ENCODE results near the gene C1orf226. TPM values are rescaled to one million over a fixed set of nuclear protein-coding genes. Genes with fewer than 3 reads are reported as not detected.

Gene C1orf226
- total and polyA plus RNA-seq, 2 experiments from 2014 or later, result under 0.01 to 0.08 TPM

MicroRNAs within 50 kb of the gene (microRNA counts, 767-probe panel; counts per million panel counts)
- microRNA hsa-miR-556-3p, result 447 counts per million, percentile 86 among the panel's probes with 10 or more counts
- 447 counts per million, percentile 86 among the panel's probes with 10 or more counts for microRNA hsa-miR-556-5p

Small RNA genes lying within 50 kb of the gene (microRNA-seq; reads per million reads assigned to microRNA genes)
- gene MIR556 (ENCODE audit: borderline number of aligned reads), result not detected

Small RNA genes lying within 50 kb of the gene (small RNA-seq; reads per million reads assigned to genes)
- gene MIR556 (ENCODE audit: low read depth, low replicate concordance) (not detected), gene RNA5SP61 (ENCODE audit: low read depth, low replicate concordance) (not detected)

Other genes with a start within 250 kb of the C1orf226 start
- not detected in 2 replicates for gene SPATA46, start 4.9 kb upstream of the C1orf226 start, total RNA-seq (2014; rRNA removed; shearing (Covaris generic))
- gene SPATA46, start 4.9 kb upstream of the C1orf226 start, polyA plus RNA-seq (2016; fragmentation: Nextera tagmentation; extraction: Ambion mirVana), result not detected in 2 replicates
- gene SH2D1B, start 30.4 kb downstream of the C1orf226 start, total RNA-seq (2014; rRNA removed; shearing (Covaris generic)), result not detected in 2 replicates
- 0.38 TPM in 1 of 2 replicates, not detected in the other for gene SH2D1B, start 30.4 kb downstream of the C1orf226 start, polyA plus RNA-seq (2016; fragmentation: Nextera tagmentation; extraction: Ambion mirVana)
- gene UHMK1, start 116.1 kb downstream of the C1orf226 start, total RNA-seq (2014; rRNA removed; shearing (Covaris generic)), result 60.6 and 60.8 TPM in 2 replicates
- 20.1 and 21.3 TPM in 2 replicates for gene UHMK1, start 116.1 kb downstream of the C1orf226 start, polyA plus RNA-seq (2016; fragmentation: Nextera tagmentation; extraction: Ambion mirVana)
- gene UAP1, start 180.0 kb downstream of the C1orf226 start, total RNA-seq (2014; rRNA removed; shearing (Covaris generic)), result 406 and 457 TPM in 2 replicates
- gene UAP1, start 180.0 kb downstream of the C1orf226 start, polyA plus RNA-seq (2016; fragmentation: Nextera tagmentation; extraction: Ambion mirVana), result 524 and 534 TPM in 2 replicates

Data from GM23248 (cell line).